ENCODE data around the gene NSUN2. TPM values are rescaled to one million over a fixed set of nuclear protein-coding genes. Genes with fewer than 3 reads are reported as not detected.

NSUN2 gene
- polyA plus RNA-seq, 2 of the 4 experiments (the other 2 are of a cell fraction) = 95.7 to 101 TPM

DNA sequence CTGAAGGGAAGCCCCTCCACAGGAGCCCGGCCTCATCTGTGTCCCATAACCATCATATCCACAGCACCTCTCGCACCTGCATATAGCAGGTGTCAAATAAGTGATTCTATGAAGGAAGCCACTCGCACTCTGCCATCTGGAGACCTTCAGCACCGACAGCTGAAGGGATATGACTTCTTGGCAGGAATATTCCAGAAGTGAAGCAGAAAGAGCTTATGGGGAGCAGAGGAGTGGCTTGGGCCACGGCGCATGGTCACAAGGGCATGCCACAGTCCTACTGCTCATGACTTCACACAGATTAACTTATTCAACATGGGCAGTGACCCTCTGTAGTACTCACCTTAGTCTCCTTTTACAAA lies 80.9 kb downstream of the NSUN2 start:
- Histone ChIP-seq H3K9me3 (no peaks in the 10 kb centered on the region), H3K27ac (no peak overlapping the region), H3K4me2 (no peak overlapping the region), H3K4me3 (no peak overlapping the region), H3K4me1 (no peaks in the 10 kb centered on the region)
- DNase-seq (ENCODE audit: low read depth in 1 of 2, low spot score in 1 of 2) = no peak
- WGBS (ENCODE audit: missing lambda C conversion rate) = 55% methylated on average over 4 of the region's 6 CpGs
- no peak for FAIRE-seq
- no peak for TF ChIP-seq FOSB (CRISPR knock-in tag; IDR thresholded peaks at IDR 0.05)
- no peak for ATAC-seq
- POLR2A ChIA-PET = no interaction called here
- CTCF ChIA-PET = no interaction called here

GRCh38 chr5:6551287-6551954 lies 81.4 kb downstream of the NSUN2 start:
- no peak for ATAC-seq
- POLR2A ChIA-PET = no interaction called here
- FAIRE-seq = no peak
- CTCF ChIA-PET = interaction anchor here (1.0 kb wide), 1 partner anchor 23 kb away, joined by 3 read pairs; no protein-coding TSS in a partner anchor
- Histone ChIP-seq H3K4me1 (no peaks in the 10 kb centered on the region), H3K9me3 (no peaks in the 10 kb centered on the region), H3K27ac (no peak overlapping the region), H3K4me3 (no peak overlapping the region), H3K4me2 (no peak overlapping the region)
- WGBS (ENCODE audit: missing lambda C conversion rate) = 35% methylated on average over 15 of the region's 17 CpGs
- TF ChIP-seq ZNF302 (CRISPR knock-in tag; IDR thresholded peaks at IDR 0.05) (no peak), MYC (IDR thresholded peaks at IDR 0.05; ENCODE audit: borderline replicate concordance, low read length) (no peak), PHF8 (IDR thresholded peaks at IDR 0.05; ENCODE audit: borderline replicate concordance, low read depth) (no peak), CBX8 (IDR thresholded peaks at IDR 0.05) (no peak), EP300 (IDR thresholded peaks at IDR 0.05) (no peak), MAX (IDR thresholded peaks at IDR 0.05) (no peak), SMC3 (IDR thresholded peaks at IDR 0.05) (no peak), TFCP2L1 (CRISPR knock-in tag; IDR thresholded peaks at IDR 0.05) (no peak), HOXB13 (CRISPR knock-in tag; IDR thresholded peaks at IDR 0.05; ENCODE audit: low read depth) (no peak), POLR2AphosphoS2 (conservative IDR thresholded peaks at IDR 0.05; ENCODE audit: low read length) (no peak), RARB (CRISPR knock-in tag; IDR thresholded peaks at IDR 0.05) (no peak), FOSB (CRISPR knock-in tag; IDR thresholded peaks at IDR 0.05) (no peak), REST (IDR thresholded peaks at IDR 0.05) (no peak), FOXS1 (CRISPR knock-in tag; IDR thresholded peaks at IDR 0.05) (no peak), CBX2 (IDR thresholded peaks at IDR 0.05; ENCODE audit: borderline replicate concordance, low read depth) (no peak), FOSL2 (IDR thresholded peaks at IDR 0.05) (no peak), FOSL2 (CRISPR knock-in tag; IDR thresholded peaks at IDR 0.05) (no peak), KDM5A (IDR thresholded peaks at IDR 0.05) (no peak), ZSCAN20 (CRISPR knock-in tag; IDR thresholded peaks at IDR 0.05) (no peak)
- TF ChIP-seq, protein P1, sequence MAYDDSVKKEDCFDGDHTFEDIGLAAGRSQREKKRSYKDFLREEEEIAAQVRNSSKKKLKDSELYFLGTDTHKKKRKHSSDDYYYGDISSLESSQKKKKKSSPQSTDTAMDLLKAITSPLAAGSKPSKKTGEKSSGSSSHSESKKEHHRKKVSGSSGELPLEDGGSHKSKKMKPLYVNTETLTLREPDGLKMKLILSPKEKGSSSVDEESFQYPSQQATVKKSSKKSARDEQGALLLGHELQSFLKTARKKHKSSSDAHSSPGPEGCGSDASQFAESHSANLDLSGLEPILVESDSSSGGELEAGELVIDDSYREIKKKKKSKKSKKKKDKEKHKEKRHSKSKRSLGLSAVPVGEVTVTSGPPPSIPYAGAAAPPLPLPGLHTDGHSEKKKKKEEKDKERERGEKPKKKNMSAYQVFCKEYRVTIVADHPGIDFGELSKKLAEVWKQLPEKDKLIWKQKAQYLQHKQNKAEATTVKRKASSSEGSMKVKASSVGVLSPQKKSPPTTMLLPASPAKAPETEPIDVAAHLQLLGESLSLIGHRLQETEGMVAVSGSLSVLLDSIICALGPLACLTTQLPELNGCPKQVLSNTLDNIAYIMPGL (CRISPR knock-in tag; IDR thresholded peaks at IDR 0.05; ENCODE audit: borderline replicate concordance) = no peak
- no peak for DNase-seq (ENCODE audit: low read depth in 1 of 2, low spot score in 1 of 2)
